Bronchial epithelial cell (primary cell): ENCODE measurements around the gene BCL11A. TPM values are rescaled to one million over a fixed set of nuclear protein-coding genes. Genes with fewer than 3 reads are reported as not detected.

Source experiments
- DNase-seq: peaks from one replicate; pipeline ENCODE4 v3.0.0-alpha.2; 2010; ENCODE audit warnings: low read depth
- FAIRE-seq: peaks from 2 replicates; lab custom pipeline; 2011; peaks lifted over from hg19 to GRCh38; lab: Jason Lieb, UNC
- H3K27me3 ChIP-seq: 2 replicates; pipeline ENCODE4 v1.5.1; 2011; ENCODE audit warnings: low read length; ENCODE audit not compliant: control insufficient read depth, insufficient read depth
- H3K36me3 ChIP-seq: 2 replicates; pipeline ENCODE4 v1.5.1; 2011; ENCODE audit warnings: low read length; ENCODE audit not compliant: control insufficient read depth, insufficient read depth
- H3K4me3 ChIP-seq: 2 replicates; pipeline ENCODE4 v1.5.1; 2011; ENCODE audit warnings: mild to moderate bottlenecking, low read depth, low read length, control low read depth
- CTCF ChIP-seq: IDR thresholded peaks from 2 replicates; pipeline ENCODE4 v1.5.1; 2011; ENCODE audit warnings: mild to moderate bottlenecking, moderate library complexity, low read length, control low read depth, inconsistent platforms; ENCODE audit not compliant: insufficient read depth, severe bottlenecking
- total RNA-seq: library from RNA; depleted of rRNA; stranded (reverse); fragments of >200 nt; gene quantifications from 2 replicates; pipeline ENCODE4 v1.2.1, GENCODE V29; 2014

The BCL11A gene
- total RNA-seq, 1 donor from 2014 or later: 1.8 TPM

GRCh38 chr2:60442608-60443007, 110.8 kb downstream of the BCL11A start:
- DNase-seq: peak; percentile 32

DNA sequence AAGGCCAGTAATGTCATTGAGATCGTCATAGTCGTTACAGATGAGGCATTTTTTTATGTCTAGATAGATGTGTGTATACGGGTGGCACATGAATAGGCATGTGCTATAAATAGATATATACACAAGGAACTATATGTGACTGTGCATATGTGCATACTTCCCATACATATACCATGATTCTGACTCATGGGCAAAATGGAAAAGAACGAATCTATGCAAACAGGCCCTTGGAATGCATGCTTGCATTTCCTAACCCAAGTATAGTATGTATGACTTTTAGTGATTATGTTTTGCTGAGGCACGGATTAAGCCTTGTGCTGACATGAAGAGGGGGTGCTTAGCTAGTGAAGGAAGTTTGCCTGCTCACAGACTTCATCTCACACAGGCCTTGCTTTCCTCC, 111.7 kb downstream of the BCL11A start:
- no peak for TF ChIP-seq CTCF
- DNase-seq (peak; percentile 89), FAIRE-seq (no peak)
- no peaks in the 10 kb centered on the region for H3K27me3 ChIP-seq
- no peak overlapping the region for H3K4me3 ChIP-seq
- H3K36me3 ChIP-seq: no peaks in the 10 kb centered on the region

More at GRCh38 chr2:60442608-60443007, 110.8 kb downstream of the BCL11A start:
- H3K4me3 ChIP-seq: no peak overlapping the region
- no peak for TF ChIP-seq CTCF
- H3K36me3 ChIP-seq: no peaks in the 10 kb centered on the region
- no peak for FAIRE-seq
- no peaks in the 10 kb centered on the region for H3K27me3 ChIP-seq

- TF ChIP-seq CTCF: no peak
- FAIRE-seq (no peak), DNase-seq (peak; percentile 50)
- Histone ChIP-seq H3K27me3 (no peaks in the 10 kb centered on the region), H3K4me3 (no peak overlapping the region), H3K36me3 (no peaks in the 10 kb centered on the region)
These were observed 112.7 kb downstream of the BCL11A start for GRCh38 chr2:60440767-60441163.

DNA sequence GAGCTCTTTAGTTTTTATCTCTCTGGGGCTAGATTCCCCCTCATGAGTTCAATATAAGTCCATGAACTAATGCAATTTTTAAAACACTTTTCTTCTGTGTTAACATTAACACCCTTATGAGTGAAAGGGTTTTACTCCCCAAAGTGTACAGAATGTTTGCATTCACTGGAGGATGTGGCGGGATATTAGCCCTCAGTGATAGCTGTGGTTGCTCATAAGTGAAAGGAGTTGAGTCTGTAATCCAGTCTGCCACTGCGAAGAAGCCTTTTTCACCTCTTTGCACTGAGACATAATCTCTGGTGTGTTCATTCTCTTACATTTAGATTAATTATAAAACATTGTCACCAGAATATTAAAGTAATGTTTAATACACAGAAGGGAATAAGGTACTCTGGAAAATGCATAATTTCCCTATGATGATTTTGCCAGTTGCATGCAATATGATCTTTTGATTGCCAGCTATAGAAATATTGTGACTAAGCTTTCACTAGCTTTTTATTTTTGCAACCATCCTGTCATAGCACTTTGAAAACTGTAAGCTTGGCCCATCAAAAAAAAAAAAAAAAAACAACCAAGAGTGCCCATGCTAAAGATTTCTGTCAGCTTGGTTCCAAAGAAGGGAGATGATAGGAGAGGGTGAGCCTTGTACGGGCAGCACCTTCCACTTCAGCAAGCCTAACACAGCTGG, 113.2 kb downstream of the BCL11A start:
- no peak for TF ChIP-seq CTCF
- Histone ChIP-seq H3K4me3 (no peak overlapping the region), H3K27me3 (no peaks in the 10 kb centered on the region), H3K36me3 (no peaks in the 10 kb centered on the region)
- FAIRE-seq (no peak), DNase-seq (no peak)

GRCh38 chr2:60439219-60439974, 114.1 kb downstream of the BCL11A start:
- H3K36me3 ChIP-seq: no peaks in the 10 kb centered on the region

More at GRCh38 chr2:60439219-60439974, 114.1 kb downstream of the BCL11A start:
- Histone ChIP-seq H3K4me3 (no peak overlapping the region), H3K27me3 (no peaks in the 10 kb centered on the region)
- no peak for DNase-seq
- TF ChIP-seq CTCF: no peak
- no peak for FAIRE-seq
